PC-9 (cell line): ENCODE results near the gene SLC6A8. TPM values are rescaled to one million over a fixed set of nuclear protein-coding genes. Genes with fewer than 3 reads are reported as not detected.

Experiments
- BruUV-seq: library from RNA; stranded (reverse); fragments of 400-500 nt; replicated peaks from 2 replicates; lab custom pipeline; 2021; lab: Mats Ljungman, UMichigan
- CTCF ChIA-PET: fragments of 300-600 bp; sonication (Branson Sonifier 250); formaldehyde crosslinking; loops from one replicate; lab custom pipeline; 2022; ENCODE audit warnings: antibody characterized with exemption; lab: Charles Lee
- POLR2A ChIA-PET: fragments of 300-600 bp; sonication (Branson Sonifier 250); formaldehyde crosslinking; loops from one replicate; lab custom pipeline; 2022; ENCODE audit warnings: antibody characterized with exemption; ENCODE audit not compliant: unreplicated experiment; lab: Charles Lee
- DNase-seq, 2 experiments: peaks; one replicate each; pipeline versions ENCODE4 v3.0.0 to v3.0.0-alpha.2; 2015 to 2022; ENCODE audit warnings: mixed read lengths in 1 of 2
- H2AFZ ChIP-seq: fragments of 200-600 bp; sonication (generic); 2 replicates; pipeline ENCODE4 v1.8.1; 2017; ENCODE audit warnings: antibody characterized with exemption
- H3F3A ChIP-seq: fragments of 200-600 bp; sonication (generic); 2 replicates; pipeline ENCODE4 v1.8.1; 2017; ENCODE audit warnings: antibody characterized with exemption, mild to moderate bottlenecking, low read depth; ENCODE audit not compliant: insufficient read depth
- H3K27ac ChIP-seq: fragments of 200-600 bp; sonication (generic); 2 replicates; pipeline ENCODE4 v1.6.1; 2016; ENCODE audit warnings: mixed run types
- H3K27me3 ChIP-seq: fragments of 200-600 bp; sonication (generic); 2 replicates; pipeline ENCODE4 v1.6.1; 2016; ENCODE audit warnings: low read depth, mixed run types; ENCODE audit not compliant: insufficient read depth
- H3K36me3 ChIP-seq: fragments of 200-600 bp; sonication (generic); 2 replicates; pipeline ENCODE4 v1.6.1; 2016; ENCODE audit warnings: low read depth, mixed run types
- H3K4me1 ChIP-seq: fragments of 200-600 bp; sonication (generic); replicated peaks from 2 replicates; pipeline ENCODE4 v1.6.1; 2016; ENCODE audit warnings: mixed run types; ENCODE audit not compliant: insufficient read depth
- H3K4me2 ChIP-seq: fragments of 200-600 bp; sonication (generic); 2 replicates; pipeline ENCODE4 v1.6.1; 2017; ENCODE audit warnings: mixed run types
- H3K4me3 ChIP-seq: fragments of 200-600 bp; sonication (generic); 2 replicates; pipeline ENCODE4 v1.6.1; 2016; ENCODE audit warnings: mixed run types
- H3K79me2 ChIP-seq: fragments of 200-600 bp; sonication (generic); 2 replicates; pipeline ENCODE4 v1.6.1; 2017; ENCODE audit warnings: low read depth, mixed run types
- H3K9me2 ChIP-seq: fragments of 200-600 bp; sonication (generic); 2 replicates; pipeline ENCODE4 v1.8.1; 2017; ENCODE audit warnings: mild to moderate bottlenecking; ENCODE audit not compliant: insufficient read depth
- H3K9me3 ChIP-seq: fragments of 200-600 bp; sonication (generic); 2 replicates; pipeline ENCODE4 v1.8.1; 2016; ENCODE audit warnings: low read depth; ENCODE audit not compliant: insufficient read depth
- H4K20me1 ChIP-seq: fragments of 200-600 bp; sonication (generic); 2 replicates; pipeline ENCODE4 v1.8.1; 2017; ENCODE audit not compliant: insufficient read depth
- CTCF ChIP-seq: fragments of 200-600 bp; sonication (generic); conservative IDR thresholded peaks from 2 replicates; pipeline ENCODE4 v1.6.1; 2017; ENCODE audit warnings: mixed run types, antibody characterized with exemption, mild to moderate bottlenecking, moderate library complexity
- EZH2 ChIP-seq: fragments of 200-600 bp; sonication (generic); IDR thresholded peaks from 2 replicates; pipeline ENCODE4 v1.8.0; 2017; ENCODE audit warnings: antibody characterized with exemption, low read depth
- intact Hi-C: fragments of 100-400 bp; cut with micrococcal nuclease; formaldehyde crosslinking; loops from one replicate; pipeline ENCODE4 v1.10.0; 2022; ENCODE audit not compliant: unreplicated experiment
- total RNA-seq: library from RNA; stranded (reverse); gene quantifications from 2 replicates; pipeline ENCODE4 v1.2.3, GENCODE V29; 2021

Gene SLC6A8
- total RNA-seq, 1 experiment from 2014 or later: 40.5 TPM

- Histone ChIP-seq H3K9me3 (no peaks in the 10 kb centered on the region), H3K4me3 (no peak overlapping the region), H3K4me1 (no peaks in the 10 kb centered on the region), H3K4me2 (peak overlapping the region; percentile 72; the same call in 1 of the 2 replicates), H4K20me1 (no peaks in the 10 kb centered on the region), H2AFZ (no peak overlapping the region), H3K79me2 (no peaks in the 10 kb centered on the region), H3K36me3 (no peaks in the 10 kb centered on the region), H3K27ac (no peak overlapping the region), H3K27me3 (no peaks in the 10 kb centered on the region), H3K9me2 (no peaks in the 10 kb centered on the region), H3F3A (no peaks in the 10 kb centered on the region)
- no peak for DNase-seq
- BruUV-seq: no TSS peak
- intact Hi-C loops: no loop called here
- CTCF ChIA-PET: interaction anchor here (0.6 kb wide), 2 partner anchors 25 to 86 kb away, joined by 3 to 6 read pairs; no protein-coding TSS in a partner anchor
- TF ChIP-seq CTCF (no peak), EZH2 (no peak)
- POLR2A ChIA-PET: interaction anchor here (0.7 kb wide), 1 partner anchor 13 kb away, joined by 3 read pairs; the partner anchor contains the start of gene PNCK
Observed at GRCh38 chrX:153686711-153687110, 1.0 kb upstream of the SLC6A8 start.

GRCh38 chrX:153688071-153688470 is 345 bp downstream of the SLC6A8 start:
- Histone ChIP-seq H2AFZ (no peak overlapping the region), H3F3A (no peaks in the 10 kb centered on the region), H3K4me3 (no peak overlapping the region), H3K9me3 (no peaks in the 10 kb centered on the region), H3K9me2 (no peaks in the 10 kb centered on the region), H3K4me1 (no peaks in the 10 kb centered on the region), H3K79me2 (no peaks in the 10 kb centered on the region), H3K27me3 (no peaks in the 10 kb centered on the region), H3K36me3 (no peaks in the 10 kb centered on the region), H3K4me2 (no peak overlapping the region), H4K20me1 (no peaks in the 10 kb centered on the region), H3K27ac (no peak overlapping the region)
- no TSS peak for BruUV-seq
- no peak for TF ChIP-seq CTCF
- no peak for TF ChIP-seq EZH2
- intact Hi-C loops: no loop called here
- no peak for DNase-seq
- POLR2A ChIA-PET: no interaction called here
- CTCF ChIA-PET: interaction anchor here (0.6 kb wide), 1 partner anchor 197 kb away, joined by 3 read pairs; no protein-coding TSS in a partner anchor

GRCh38 chrX:153688506-153688905 is 780 bp downstream of the SLC6A8 start:
- Histone ChIP-seq H3K4me2 (no peak overlapping the region; the same call in 1 of the 2 replicates), H4K20me1 (no peaks in the 10 kb centered on the region)
- BruUV-seq: no TSS peak

More at GRCh38 chrX:153688506-153688905, 780 bp downstream of the SLC6A8 start:
- H3K9me3 ChIP-seq: no peaks in the 10 kb centered on the region
- CTCF ChIA-PET: no interaction called here
- no peaks in the 10 kb centered on the region for H3K36me3 ChIP-seq
- no peak overlapping the region for H3K27ac ChIP-seq
- H3K4me1 ChIP-seq: no peaks in the 10 kb centered on the region
- H2AFZ ChIP-seq: no peak overlapping the region
- intact Hi-C loops: no loop called here
- no peaks in the 10 kb centered on the region for H3K27me3 ChIP-seq
- no peaks in the 10 kb centered on the region for H3K79me2 ChIP-seq
- no peaks in the 10 kb centered on the region for H3F3A ChIP-seq
- TF ChIP-seq EZH2 (no peak), CTCF (no peak)
- no peaks in the 10 kb centered on the region for H3K9me2 ChIP-seq
- no peak overlapping the region for H3K4me3 ChIP-seq
- DNase-seq: no peak
- POLR2A ChIA-PET: no interaction called here
